ENCODE measurements around the gene UBE2A. TPM values are rescaled to one million over a fixed set of nuclear protein-coding genes. Genes with fewer than 3 reads are reported as not detected.

The UBE2A gene
- total RNA-seq, 4 donors from 2014 or later = 32.0 to 47.0 (median 39.6) TPM

DNA sequence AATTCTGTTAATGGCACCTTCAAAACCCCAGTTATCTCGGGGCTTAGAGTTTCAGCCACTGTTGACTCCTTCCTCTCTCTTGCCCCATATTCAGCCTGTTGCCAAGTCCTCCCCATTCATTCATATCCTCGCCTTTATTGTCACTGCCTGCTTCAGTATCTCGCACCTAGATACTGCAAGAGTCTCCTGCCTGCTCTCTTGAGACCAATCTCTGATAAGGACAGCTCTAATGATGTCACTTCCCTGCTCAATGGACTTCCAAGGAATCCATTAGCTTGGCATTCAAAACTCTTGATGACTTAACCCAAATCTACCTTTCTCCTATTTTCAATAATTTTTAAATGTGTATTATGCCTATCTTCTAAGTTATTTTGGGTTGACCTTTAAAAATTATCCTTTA lies 1.1 kb upstream of the UBE2A start:
- TF ChIP-seq POLR2A (IDR thresholded peaks at IDR 0.05) = no peak
- TF ChIP-seq, protein P1, sequence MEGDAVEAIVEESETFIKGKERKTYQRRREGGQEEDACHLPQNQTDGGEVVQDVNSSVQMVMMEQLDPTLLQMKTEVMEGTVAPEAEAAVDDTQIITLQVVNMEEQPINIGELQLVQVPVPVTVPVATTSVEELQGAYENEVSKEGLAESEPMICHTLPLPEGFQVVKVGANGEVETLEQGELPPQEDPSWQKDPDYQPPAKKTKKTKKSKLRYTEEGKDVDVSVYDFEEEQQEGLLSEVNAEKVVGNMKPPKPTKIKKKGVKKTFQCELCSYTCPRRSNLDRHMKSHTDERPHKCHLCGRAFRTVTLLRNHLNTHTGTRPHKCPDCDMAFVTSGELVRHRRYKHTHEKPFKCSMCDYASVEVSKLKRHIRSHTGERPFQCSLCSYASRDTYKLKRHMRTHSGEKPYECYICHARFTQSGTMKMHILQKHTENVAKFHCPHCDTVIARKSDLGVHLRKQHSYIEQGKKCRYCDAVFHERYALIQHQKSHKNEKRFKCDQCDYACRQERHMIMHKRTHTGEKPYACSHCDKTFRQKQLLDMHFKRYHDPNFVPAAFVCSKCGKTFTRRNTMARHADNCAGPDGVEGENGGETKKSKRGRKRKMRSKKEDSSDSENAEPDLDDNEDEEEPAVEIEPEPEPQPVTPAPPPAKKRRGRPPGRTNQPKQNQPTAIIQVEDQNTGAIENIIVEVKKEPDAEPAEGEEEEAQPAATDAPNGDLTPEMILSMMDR (IDR thresholded peaks at IDR 0.05) = no peak
- no peaks in the 10 kb centered on the region for H3K36me3 ChIP-seq
- no peaks in the 10 kb centered on the region for H3K27me3 ChIP-seq
- H3K27ac ChIP-seq = peak overlapping the region; percentile 91 to 93
- intact Hi-C loops (cut with DNase I; ENCODE audit: low total_unique reads) = no loop called here
- no peak for DNase-seq
- H3K9me3 ChIP-seq = no peaks in the 10 kb centered on the region
- peak overlapping the region in 1 of 2 donors; percentile 43 for H3K4me3 ChIP-seq
- H3K4me1 ChIP-seq = no peaks in the 10 kb centered on the region

DNA sequence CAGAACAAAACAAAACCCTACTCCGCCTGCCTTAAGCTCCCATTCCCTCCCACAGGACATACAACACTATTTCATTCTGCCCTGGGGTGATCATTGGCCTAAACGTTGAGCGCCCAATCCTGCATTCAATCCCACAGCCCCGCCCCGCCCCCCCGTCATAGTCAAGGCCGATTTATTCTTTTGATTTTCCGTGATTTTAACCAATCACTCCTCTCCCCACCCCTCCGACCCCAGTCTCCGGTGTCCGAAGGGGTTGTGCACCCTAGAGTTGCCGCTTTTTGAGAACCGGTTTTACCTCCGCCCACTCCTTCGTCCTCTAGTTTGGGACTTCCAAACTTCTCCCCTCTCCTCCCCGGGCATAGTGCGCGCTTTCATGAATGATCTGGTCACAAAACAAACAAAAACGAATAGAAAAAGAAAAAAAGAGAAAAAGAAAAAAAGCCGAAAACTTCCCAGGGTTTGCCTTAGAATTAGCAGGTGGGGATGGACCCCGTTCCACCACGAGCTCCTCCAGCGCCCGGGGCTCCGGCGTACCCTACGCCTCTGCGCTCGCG lies 446 bp upstream of the UBE2A start:
- no peaks in the 10 kb centered on the region for H3K27me3 ChIP-seq
- H3K4me3 ChIP-seq = peak overlapping the region; percentile 43 to 55
- peak overlapping the region; percentile 91 to 93 for H3K27ac ChIP-seq
- intact Hi-C loops (cut with DNase I; ENCODE audit: low total_unique reads) = no loop called here
- TF ChIP-seq, protein P1 (IDR thresholded peaks at IDR 0.05) = no peak
- TF ChIP-seq POLR2A (IDR thresholded peaks at IDR 0.05) = no peak
- peak; percentile 22 to 32 for DNase-seq
- no peaks in the 10 kb centered on the region for H3K9me3 ChIP-seq
- no peaks in the 10 kb centered on the region for H3K4me1 ChIP-seq
- H3K36me3 ChIP-seq = no peaks in the 10 kb centered on the region

DNA sequence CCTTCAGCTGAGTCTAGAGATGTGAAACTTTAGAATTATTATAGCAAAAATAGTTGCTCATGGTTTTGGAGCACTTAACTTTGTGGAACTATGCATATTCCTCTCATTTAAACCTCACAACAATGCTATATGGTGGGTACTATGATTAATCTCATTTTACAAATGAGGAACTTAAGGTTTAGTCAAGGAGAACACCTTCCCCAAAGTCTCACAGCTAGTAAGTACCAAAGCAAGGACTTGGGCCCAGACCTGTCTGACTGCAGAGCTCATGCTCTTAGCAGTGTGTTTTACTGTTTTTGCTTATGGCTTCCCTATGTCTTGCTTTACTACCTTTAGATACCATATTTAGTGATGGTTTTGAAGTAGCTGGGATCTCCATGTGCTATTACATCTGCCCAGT lies 5.1 kb downstream of the UBE2A start:
- Histone ChIP-seq H3K4me3 (no peak overlapping the region), H3K9me3 (no peaks in the 10 kb centered on the region), H3K4me1 (no peaks in the 10 kb centered on the region), H3K27me3 (no peaks in the 10 kb centered on the region), H3K27ac (no peak overlapping the region), H3K36me3 (no peaks in the 10 kb centered on the region)
- TF ChIP-seq, protein P1 (IDR thresholded peaks at IDR 0.05) = no peak
- no peak for TF ChIP-seq POLR2A (IDR thresholded peaks at IDR 0.05)
- intact Hi-C loops (cut with DNase I; ENCODE audit: low total_unique reads) = no loop called here
- DNase-seq = no peak

DNA sequence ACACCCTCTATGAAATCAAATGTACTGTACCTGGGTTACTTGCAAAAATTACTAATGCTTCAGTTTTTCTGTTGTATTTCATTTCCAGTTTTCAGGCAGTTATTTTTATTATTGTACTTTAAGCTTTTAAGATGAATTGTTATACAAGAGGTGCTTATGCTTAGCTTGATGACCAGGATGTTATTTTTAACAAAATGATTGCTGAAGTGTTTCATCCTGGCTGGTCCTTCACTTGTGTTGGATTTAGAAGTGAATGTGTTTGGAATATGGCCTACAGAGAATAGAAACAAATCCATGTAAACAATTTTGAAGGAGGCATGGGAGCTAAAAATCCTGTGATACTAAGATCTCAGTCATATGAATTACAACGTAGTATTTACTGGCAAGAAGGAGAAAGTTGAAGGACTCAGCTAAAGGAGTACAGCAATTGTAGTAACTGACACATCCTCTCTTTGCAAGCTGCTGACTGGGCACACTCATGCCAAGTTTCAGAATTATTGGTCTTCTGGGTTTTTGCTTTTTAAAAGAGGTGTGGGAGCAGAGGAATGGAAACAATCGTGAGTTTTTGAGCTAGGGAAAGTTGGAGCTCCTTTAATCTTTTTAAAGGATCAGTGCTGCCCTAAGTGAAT lies 9.2 kb downstream of the UBE2A start:
- Histone ChIP-seq H3K4me1 (no peaks in the 10 kb centered on the region), H3K4me3 (no peak overlapping the region), H3K36me3 (no peaks in the 10 kb centered on the region), H3K27me3 (no peaks in the 10 kb centered on the region), H3K9me3 (no peaks in the 10 kb centered on the region), H3K27ac (no peak overlapping the region)
- intact Hi-C loops (cut with DNase I; ENCODE audit: low total_unique reads) = no loop called here
- no peak for TF ChIP-seq POLR2A (IDR thresholded peaks at IDR 0.05)
- TF ChIP-seq, protein P1 (IDR thresholded peaks at IDR 0.05) = no peak
- DNase-seq = no peak

DNA sequence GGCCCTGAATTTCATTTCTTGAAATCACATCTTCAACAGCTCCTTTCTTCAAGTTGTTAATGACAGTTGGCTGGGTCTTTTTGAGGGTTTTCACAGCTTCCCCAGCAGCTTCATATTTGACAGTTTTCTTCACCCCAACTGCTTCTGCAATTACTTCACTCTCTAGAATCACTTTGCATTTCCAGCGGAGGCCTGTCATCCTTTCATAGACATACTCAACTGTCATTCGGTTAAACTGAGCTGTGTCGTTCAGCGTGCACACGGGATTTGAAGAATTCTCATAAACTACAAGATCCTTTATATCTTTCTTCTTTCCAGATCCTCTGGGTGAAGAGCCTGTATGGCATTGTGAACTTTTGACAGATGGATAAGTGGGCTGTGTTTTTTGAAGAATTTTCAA lies 15.4 kb downstream of the UBE2A start:
- TF ChIP-seq POLR2A (IDR thresholded peaks at IDR 0.05) = no peak
- TF ChIP-seq, protein P1 (IDR thresholded peaks at IDR 0.05) = no peak
- H3K27ac ChIP-seq = no peak overlapping the region
- H3K4me1 ChIP-seq = no peaks in the 10 kb centered on the region

More for the DNA sequence above, 15.4 kb downstream of the UBE2A start:
- Histone ChIP-seq H3K27me3 (no peaks in the 10 kb centered on the region), H3K9me3 (no peaks in the 10 kb centered on the region), H3K4me3 (no peak overlapping the region), H3K36me3 (no peaks in the 10 kb centered on the region)
- intact Hi-C loops (cut with DNase I; ENCODE audit: low total_unique reads) = no loop called here
- DNase-seq = no peak

All from uterus (tissue), 4 donors.